ENCODE data around the gene SHOC1.
A peak's percentile ranks its signal among the peaks of the same experiment; 100 is the strongest.

Gene SHOC1

DNA sequence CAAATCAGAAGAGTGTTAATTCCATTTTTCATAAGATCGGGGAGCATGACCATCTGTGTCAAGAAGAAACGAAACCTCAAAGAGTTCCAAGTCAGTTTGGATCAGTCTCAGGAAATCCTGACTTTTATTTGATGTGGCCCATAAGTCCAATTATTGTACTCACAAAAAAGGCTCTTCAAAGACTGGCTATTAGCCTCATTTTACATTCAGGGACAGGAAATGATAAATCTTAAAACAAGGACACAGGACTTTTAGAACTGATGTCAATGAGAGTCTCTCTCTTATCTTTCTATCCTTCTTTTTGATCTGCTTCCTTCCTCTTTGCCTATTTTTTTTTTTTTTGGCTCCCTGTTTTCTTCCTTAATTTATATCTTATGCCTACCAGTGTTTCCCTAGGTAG lies 43.7 kb upstream of the SHOC1 start:
- POLR2A ChIA-PET: no interaction called here
- CTCF ChIA-PET: interaction anchor here (1.9 kb wide), 1 partner anchor 18 kb away, joined by 6 read pairs; no protein-coding TSS in a partner anchor

DNA sequence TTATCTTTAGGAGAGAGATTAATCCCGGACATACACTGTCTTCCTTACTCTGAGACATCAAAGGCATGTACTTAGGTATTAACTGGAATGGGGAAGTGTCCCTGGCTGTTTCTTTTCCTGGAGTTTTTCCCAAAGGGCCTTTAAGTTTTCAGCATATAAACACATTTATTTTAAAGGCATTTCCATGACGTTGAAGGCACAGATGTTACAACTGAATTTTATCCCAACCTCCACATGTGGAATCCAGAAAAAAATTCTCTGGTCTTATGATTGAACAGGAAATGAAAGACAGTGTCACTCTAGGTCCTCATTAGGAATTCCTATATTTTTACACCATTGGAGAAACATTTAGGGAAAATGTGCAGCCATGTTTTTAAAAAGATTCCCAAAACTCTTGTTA lies 41.6 kb upstream of the SHOC1 start:
- ChIA-PET CTCF (no interaction called here), POLR2A (no interaction called here)
- TF ChIP-seq, protein P1, sequence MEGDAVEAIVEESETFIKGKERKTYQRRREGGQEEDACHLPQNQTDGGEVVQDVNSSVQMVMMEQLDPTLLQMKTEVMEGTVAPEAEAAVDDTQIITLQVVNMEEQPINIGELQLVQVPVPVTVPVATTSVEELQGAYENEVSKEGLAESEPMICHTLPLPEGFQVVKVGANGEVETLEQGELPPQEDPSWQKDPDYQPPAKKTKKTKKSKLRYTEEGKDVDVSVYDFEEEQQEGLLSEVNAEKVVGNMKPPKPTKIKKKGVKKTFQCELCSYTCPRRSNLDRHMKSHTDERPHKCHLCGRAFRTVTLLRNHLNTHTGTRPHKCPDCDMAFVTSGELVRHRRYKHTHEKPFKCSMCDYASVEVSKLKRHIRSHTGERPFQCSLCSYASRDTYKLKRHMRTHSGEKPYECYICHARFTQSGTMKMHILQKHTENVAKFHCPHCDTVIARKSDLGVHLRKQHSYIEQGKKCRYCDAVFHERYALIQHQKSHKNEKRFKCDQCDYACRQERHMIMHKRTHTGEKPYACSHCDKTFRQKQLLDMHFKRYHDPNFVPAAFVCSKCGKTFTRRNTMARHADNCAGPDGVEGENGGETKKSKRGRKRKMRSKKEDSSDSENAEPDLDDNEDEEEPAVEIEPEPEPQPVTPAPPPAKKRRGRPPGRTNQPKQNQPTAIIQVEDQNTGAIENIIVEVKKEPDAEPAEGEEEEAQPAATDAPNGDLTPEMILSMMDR (IDR thresholded peaks at IDR 0.05; ENCODE audit: control extremely low read depth, extremely low read depth, low read depth, missing control alignments): no peak
- DNase-seq (ENCODE audit: extremely low spot score): no peak

More for the DNA sequence above, 43.7 kb upstream of the SHOC1 start:
- DNase-seq (ENCODE audit: extremely low spot score): no peak
- TF ChIP-seq, protein P1 (IDR thresholded peaks at IDR 0.05; ENCODE audit: control extremely low read depth, extremely low read depth, low read depth, missing control alignments): no peak

DNA sequence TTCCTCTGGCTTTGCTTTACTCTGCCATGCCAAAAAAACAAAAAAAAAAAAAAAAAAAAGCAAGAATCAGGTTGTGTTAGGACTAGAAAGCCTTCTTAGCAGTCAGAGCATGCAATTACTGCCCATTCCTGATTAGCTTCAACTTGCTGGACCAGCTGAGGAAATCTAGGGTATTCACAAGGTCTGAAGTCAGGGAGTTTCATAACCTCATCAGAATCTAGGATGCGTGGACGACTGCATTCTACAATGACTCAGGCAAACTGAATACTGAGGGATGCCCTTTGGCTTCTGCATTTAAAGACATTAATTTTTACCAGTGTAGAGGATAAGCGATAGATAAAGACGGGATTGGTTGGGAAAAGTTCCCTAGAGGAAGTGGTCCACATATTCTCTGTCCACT lies 39.2 kb upstream of the SHOC1 start:
- no peak for DNase-seq (ENCODE audit: extremely low spot score)
- ChIA-PET CTCF (no interaction called here), POLR2A (no interaction called here)
- TF ChIP-seq, protein P1 (IDR thresholded peaks at IDR 0.05; ENCODE audit: control extremely low read depth, extremely low read depth, low read depth, missing control alignments): no peak

DNA sequence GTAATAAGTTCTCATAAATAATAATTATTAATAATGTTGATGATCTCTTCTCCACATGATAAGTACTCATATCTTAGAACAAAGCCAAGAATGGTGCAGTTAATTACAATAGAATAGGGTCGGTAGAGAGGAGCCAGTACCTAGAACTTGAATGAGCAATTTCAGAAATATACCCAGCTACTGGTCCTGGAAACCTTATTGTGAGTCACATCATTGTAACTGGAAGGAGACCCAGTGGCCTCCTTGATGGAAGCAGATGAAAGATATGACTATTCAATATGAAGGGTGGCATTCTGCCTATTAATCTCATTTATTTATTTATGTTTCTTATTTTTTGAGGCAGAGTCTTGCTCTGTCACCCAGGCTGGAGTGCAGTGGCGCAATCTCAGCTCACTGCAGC lies 37.7 kb upstream of the SHOC1 start:
- POLR2A ChIA-PET: no interaction called here
- TF ChIP-seq, protein P1 (IDR thresholded peaks at IDR 0.05; ENCODE audit: control extremely low read depth, extremely low read depth, low read depth, missing control alignments): no peak
- CTCF ChIA-PET: interaction anchor here (0.9 to 1.5 kb wide), 5 partner anchors 14 to 243 kb away, joined by 3 to 4 read pairs (median 3); no protein-coding TSS in a partner anchor
- no peak for DNase-seq (ENCODE audit: extremely low spot score)

DNA sequence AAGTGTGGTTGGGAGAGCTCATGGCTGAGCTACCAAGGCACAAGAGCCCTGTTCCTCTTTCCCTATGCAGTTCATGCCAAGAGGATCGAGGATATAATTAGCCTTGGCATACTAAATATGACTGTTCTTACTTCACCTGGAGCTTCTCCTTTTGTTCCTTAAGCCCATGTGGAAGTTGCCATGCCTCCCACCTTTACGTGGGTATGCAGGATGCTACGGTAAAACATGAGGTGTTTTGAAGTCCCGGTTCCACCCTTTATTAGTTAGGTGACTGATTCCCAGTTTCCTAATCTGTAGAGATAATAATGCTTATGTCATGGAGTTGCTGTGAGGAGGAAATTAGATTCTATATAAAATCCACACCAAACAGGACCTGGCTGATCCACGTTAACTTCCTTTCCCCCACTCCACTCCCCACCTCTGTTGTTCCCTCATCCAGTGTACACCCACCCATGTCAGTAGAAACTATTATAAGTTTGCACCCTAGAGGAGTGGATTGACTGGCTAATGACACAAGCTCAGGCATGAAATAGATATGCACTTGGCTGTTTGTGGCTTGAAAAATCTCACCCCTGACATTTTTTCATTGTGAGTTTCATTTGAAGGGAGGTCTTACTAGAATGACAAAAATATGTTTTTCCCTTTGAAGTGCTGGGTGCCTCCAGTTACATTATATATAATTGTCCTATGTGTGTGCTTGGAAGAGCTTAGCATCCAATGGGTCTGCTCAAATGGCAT lies 36.8 kb upstream of the SHOC1 start:
- DNase-seq (ENCODE audit: extremely low spot score): no peak
- TF ChIP-seq, protein P1 (IDR thresholded peaks at IDR 0.05; ENCODE audit: control extremely low read depth, extremely low read depth, low read depth, missing control alignments): no peak
- ChIA-PET POLR2A (no interaction called here), CTCF (interaction anchor here (0.9 to 1.5 kb wide), 5 partner anchors 13 to 243 kb away, joined by 3 to 4 read pairs (median 3); no protein-coding TSS in a partner anchor)

DNA sequence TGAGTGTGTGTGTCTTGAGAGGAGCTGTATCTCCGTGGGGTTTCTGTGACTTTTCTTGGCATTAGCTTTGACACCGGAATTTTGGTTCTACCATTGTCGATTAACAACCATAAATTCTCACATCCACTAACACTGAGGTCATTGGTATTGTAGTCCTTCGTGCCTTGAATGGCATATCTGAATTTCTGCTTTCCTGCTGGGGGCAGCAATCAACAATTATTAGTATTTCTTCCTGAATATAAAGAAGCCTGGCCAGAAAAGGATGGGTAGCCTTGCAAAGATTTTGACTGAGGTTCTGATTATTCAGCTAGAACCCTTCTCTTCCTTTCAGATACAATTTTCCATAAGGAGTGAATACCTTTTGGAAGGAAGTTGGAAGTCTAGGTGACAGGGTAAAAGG lies 33.5 kb upstream of the SHOC1 start:
- ChIA-PET CTCF (interaction anchor here (0.7 to 2.6 kb wide), 4 partner anchors 15 to 256 kb away, joined by 3 to 8 read pairs (median 3); no protein-coding TSS in a partner anchor), POLR2A (no interaction called here)
- TF ChIP-seq, protein P1 (IDR thresholded peaks at IDR 0.05; ENCODE audit: control extremely low read depth, extremely low read depth, low read depth, missing control alignments): peak; percentile 25
- no peak for DNase-seq (ENCODE audit: extremely low spot score)
